HFF-Myc (cell line): ENCODE data around the gene GSAP.

ENCODE experiments used
- DNase-seq: peaks from one replicate; pipeline ENCODE4 v3.0.0-alpha.2; 2011; ENCODE audit warnings: low read depth; ENCODE audit errors: extremely low read depth
- H3K4me3 ChIP-seq: replicated peaks from 2 replicates; pipeline ENCODE4 v1.5.1; 2011; ENCODE audit warnings: low read depth, mild to moderate bottlenecking, control low read depth, low read length
- CTCF ChIP-seq: IDR thresholded peaks from 2 replicates; pipeline ENCODE4 v1.5.1; 2012; ENCODE audit warnings: mild to moderate bottlenecking, low read depth, low read length, control low read depth; ENCODE audit errors: missing control alignments

GSAP gene

DNA sequence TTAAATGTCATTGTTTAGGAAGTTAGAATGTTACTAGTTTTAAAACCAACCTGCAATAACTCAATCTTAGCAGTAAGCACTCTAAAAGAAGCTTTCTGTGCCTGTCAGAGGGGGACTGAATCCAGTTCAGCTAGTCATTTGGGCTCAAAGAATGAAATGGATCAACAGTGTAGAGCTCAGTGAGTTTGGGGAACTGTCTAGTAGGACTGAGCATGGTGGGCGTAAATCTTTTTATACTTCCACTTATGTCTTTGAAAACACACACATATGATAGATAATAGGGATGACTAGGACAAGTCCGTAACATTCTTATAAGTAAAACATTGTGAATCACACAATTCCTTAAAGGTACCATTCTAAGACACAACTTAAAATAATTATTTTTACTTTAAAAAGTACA is 11.5 kb downstream of the GSAP start:
- no peak overlapping the region for H3K4me3 ChIP-seq
- TF ChIP-seq CTCF, result no peak
- DNase-seq, result no peak

GRCh38 chr7:77403957-77404356 is 12.2 kb downstream of the GSAP start:
- H3K4me3 ChIP-seq, result no peak overlapping the region
- DNase-seq, result no peak
- TF ChIP-seq CTCF, result no peak

GRCh38 chr7:77402818-77403217 is 13.3 kb downstream of the GSAP start:
- H3K4me3 ChIP-seq, result no peak overlapping the region
- no peak for TF ChIP-seq CTCF
- DNase-seq, result no peak

DNA sequence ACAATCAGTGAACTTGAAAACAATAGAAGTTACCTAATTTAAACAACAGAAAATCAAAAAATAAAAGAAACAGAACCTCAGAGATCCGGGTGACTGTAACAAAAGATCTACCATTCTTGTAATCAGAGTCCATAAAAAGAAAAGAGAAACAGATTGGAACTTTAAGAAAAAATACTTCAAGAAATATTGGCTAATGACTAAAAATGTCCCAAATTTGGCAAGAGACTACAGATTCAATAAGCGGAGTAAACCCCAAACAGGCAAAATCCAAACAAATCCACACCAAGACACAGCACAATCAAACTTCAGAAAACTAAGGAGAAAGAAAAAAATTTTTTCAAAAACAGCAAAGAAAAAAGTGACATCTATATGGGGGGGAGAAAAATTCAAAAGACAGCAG is 15.1 kb downstream of the GSAP start:
- no peak for TF ChIP-seq CTCF
- H3K4me3 ChIP-seq, result no peak overlapping the region
- DNase-seq, result no peak

DNA sequence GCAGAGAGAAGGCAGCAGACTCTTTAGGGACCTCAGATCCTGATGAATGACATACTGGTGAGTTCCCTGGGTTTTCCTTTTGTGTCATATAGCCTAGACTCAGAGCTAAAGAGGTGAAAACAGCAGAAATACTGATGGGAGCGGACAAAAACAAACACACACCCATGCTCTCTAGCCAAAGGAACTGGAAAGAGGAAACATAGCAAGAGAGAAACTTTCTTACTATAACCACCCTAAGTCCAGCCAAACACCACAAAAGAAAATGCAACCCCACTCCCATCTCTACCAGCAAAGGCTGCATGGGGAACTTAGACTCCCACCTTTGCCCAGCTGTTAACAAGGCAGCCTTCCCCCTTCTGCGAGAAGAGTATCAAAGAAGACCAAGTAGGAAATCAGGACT is 16.3 kb downstream of the GSAP start:
- no peak overlapping the region for H3K4me3 ChIP-seq
- TF ChIP-seq CTCF, result no peak
- no peak for DNase-seq

DNA sequence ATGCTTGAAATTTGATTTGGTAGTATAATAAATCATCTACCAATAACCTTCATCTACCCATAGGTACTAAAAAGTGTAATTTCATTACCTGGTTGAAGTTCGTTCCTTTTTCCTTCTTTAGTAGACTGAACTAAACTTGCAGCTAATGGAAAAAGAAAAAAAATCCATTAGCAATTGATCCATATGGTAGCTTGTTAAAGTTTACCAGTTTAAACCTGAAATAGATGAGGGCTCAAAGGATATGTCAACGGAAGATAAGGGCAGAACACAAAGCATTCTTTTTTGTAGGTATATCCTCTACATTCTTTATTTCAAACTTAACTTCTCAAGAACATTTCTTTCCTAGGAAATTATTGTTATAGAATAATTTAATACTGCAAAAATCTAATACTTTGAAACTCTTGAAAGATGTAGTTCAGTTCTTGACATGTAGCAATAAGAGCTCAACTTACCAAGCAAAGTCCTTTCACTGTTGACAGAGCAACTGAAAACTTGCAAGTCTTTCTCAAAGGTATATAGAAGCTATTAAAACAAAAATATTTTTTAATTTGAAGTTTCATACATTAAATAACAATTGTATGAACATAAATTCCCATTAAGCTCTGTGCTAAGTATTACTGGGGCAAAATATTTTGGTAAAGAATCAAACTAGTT is 19.1 kb downstream of the GSAP start:
- TF ChIP-seq CTCF, result no peak
- no peak overlapping the region for H3K4me3 ChIP-seq
- no peak for DNase-seq

GRCh38 chr7:77395626-77396025 is 20.5 kb downstream of the GSAP start:
- TF ChIP-seq CTCF, result no peak
- no peak overlapping the region for H3K4me3 ChIP-seq
- DNase-seq, result no peak
